ENCODE results near the gene RPL18. TPM values are rescaled to one million over a fixed set of nuclear protein-coding genes. Genes with fewer than 3 reads are reported as not detected.

Gene RPL18
- total and polyA plus RNA-seq, 9 of the 15 experiments (the other 6 are each of a cell fraction or from before 2014, with no cell fraction given), result 312 to 2,635 (median 1,653) TPM

GRCh38 chr19:48665786-48666185 lies 46.8 kb upstream of the RPL18 start:
- WGBS (ENCODE audit: insufficient coverage, low coverage, missing lambda C conversion rate), result 67% methylated on average over 6 of the region's 6 CpGs

More at GRCh38 chr19:48665786-48666185, 46.8 kb upstream of the RPL18 start:
- no peak for ATAC-seq
- Histone ChIP-seq H3K36me3 (ENCODE audit: control insufficient read depth, insufficient read depth, low read length) (no peaks in the 10 kb centered on the region), H4K20me1 (replicated peaks; ENCODE audit: control insufficient read depth, insufficient read depth, low read length) (no peaks in the 10 kb centered on the region), H3K9ac (ENCODE audit: insufficient read depth in 1 of 2, low read depth in 2 of 2, low read length in 2 of 2) (no peak overlapping the region), H3K79me2 (ENCODE audit: control insufficient read depth, insufficient read depth, low read length) (no peaks in the 10 kb centered on the region), H3K9me3 (replicated peaks; ENCODE audit: control insufficient read depth, insufficient read depth, low read depth, low read length) (no peaks in the 10 kb centered on the region), H3K4me1 (replicated peaks in 1 of 2; ENCODE audit: control insufficient read depth in 2 of 2, insufficient read depth in 2 of 2, low read length in 2 of 2) (peaks cover 11 to 21% of the 10 kb centered on the region in 2 experiments), H3K4me3 (no peak overlapping the region), H3K4me2 (ENCODE audit: insufficient read depth, low read length) (no peak overlapping the region), H3K27ac (ENCODE audit: extremely low read depth, low read depth, low read length) (no peak overlapping the region), H3K27me3 (ENCODE audit: control insufficient read depth in 2 of 2, insufficient read depth in 2 of 2, low read length in 2 of 2) (no peaks in the 10 kb centered on the region), H2AFZ (ENCODE audit: low read depth, low read length) (no peak overlapping the region), H3K9me1 (ENCODE audit: control insufficient read depth, insufficient read depth, low read length) (no peaks in the 10 kb centered on the region)
- DNase-seq (ENCODE audit: extremely low read depth in 1 of 4, low spot score in 3 of 4), result no peak
- ChIA-PET CTCF (ENCODE audit: low intra/inter-chr PET ratio) (no interaction called here), POLR2A (interaction anchor here (0.7 to 1.2 kb wide), 2 partner anchors 9 to 12 kb away, joined by 3 read pairs; no protein-coding TSS in a partner anchor)
- no peak for FAIRE-seq
- intact Hi-C loops (cut with micrococcal nuclease) (no loop called here), in situ Hi-C loops (cut with MboI) (no loop called here)
- TF ChIP-seq STAT6 (CRISPR knock-in tag; IDR thresholded peaks at IDR 0.05) (no peak), BCOR (IDR thresholded peaks at IDR 0.05) (0 out of 2 replicates have a peak, but pooled peaks have one; percentile 28)
- no TSS peak for BruUV-seq (replicated peaks)

All from K562 (cell line).